Measurements from ENCODE around the gene VAMP7.
"Not testable (repeated sequence)": the region's sequence is repeated elsewhere in the genome, so short reads cannot be mapped to it uniquely, and the experiment has no call there.

VAMP7 gene, protein sequence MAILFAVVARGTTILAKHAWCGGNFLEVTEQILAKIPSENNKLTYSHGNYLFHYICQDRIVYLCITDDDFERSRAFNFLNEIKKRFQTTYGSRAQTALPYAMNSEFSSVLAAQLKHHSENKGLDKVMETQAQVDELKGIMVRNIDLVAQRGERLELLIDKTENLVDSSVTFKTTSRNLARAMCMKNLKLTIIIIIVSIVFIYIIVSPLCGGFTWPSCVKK

DNA sequence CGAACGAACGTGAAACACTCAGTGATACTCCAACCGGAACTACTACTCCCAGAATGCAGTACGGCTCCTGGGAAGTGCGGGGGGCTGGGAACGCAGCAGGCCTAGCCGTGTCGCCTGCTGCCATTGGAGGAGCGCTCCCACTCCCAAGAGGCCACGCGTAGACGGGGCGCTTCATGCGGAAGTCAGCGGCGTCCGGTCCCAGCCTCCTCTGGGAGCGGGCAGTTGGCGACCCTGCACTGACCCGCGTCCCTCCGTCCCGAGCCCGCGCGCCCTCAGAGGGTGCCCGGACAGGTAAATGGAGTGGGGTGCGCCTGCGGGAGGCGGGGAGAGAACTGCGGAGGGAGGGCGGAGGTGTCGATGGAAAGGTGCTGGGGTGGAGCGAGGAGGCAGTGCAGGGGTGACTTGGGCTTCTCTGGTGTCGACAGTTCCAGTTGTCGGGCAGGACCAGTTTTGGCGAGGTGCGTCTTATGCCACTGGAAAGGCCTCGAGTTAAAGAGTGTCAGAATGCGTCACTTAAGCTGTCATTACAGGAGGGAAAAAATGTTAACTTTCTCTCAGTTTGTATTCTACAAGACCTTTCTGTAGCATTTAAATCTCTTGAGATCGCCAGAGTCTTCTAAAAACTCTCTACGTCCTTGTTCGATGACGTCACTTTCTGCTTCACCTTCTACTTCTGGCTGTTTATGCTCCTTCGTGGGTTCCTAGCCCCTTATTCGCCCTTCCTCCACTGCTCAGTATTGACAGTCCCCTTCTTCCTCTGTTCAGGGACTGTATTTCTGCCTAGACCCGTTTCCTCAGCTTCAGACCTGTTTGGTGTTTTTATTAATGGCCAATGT, at the start of gene VAMP7:
Gene VAMP7, plus strand, starts transcription at position 188 of the 836 bp plus-strand sequence. CDS start 8,122 bp downstream, outside the sequence.
- H3K9me3 Mint-ChIP-seq, result no peaks in the 10 kb centered on the region
- peaks cover 24% of the 10 kb centered on the region for H3K4me1 Mint-ChIP-seq (ENCODE audit: low read depth)

DNA sequence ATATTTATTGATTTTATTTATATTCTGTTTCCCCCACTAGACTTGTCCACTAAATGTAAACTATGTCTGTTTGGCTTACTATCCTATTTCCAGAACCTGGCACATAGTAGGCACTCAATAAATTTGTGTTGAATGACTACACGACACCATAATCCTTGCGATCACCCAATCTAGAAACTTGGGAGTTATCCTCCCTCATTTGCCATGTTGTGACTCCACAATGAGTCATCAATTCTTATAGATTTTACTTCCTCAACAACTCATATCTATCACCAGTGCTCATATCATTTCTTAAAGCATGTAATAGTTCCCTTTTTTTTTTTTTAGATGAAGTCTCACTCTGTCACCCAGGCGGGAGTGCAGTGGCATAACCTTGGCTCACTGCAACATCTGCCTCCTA, 39.9 kb upstream of the VAMP7 start:
- Mint-ChIP-seq H3K4me1 (ENCODE audit: low read depth) (no peaks in the 10 kb centered on the region), H3K27me3 (peaks cover 27% of the 10 kb centered on the region), H3K9me3 (peaks cover 2% of the 10 kb centered on the region), H3K4me3 (no peak overlapping the region), H3K36me3 (ENCODE audit: low read depth) (no peaks in the 10 kb centered on the region), H3K27ac (no peak overlapping the region)
- DNase-seq, result no peak

More for the DNA sequence above, at the start of gene VAMP7:
- DNase-seq, result peak; percentile 82
- H3K36me3 Mint-ChIP-seq (ENCODE audit: low read depth), result peaks cover 10% of the 10 kb centered on the region
- H3K27ac Mint-ChIP-seq, result peak within 1 kb of the TSS; percentile 95
- H3K4me3 Mint-ChIP-seq, result peak within 1 kb of the TSS; percentile 90
- H3K27me3 Mint-ChIP-seq, result peaks cover 6% of the 10 kb centered on the region

DNA sequence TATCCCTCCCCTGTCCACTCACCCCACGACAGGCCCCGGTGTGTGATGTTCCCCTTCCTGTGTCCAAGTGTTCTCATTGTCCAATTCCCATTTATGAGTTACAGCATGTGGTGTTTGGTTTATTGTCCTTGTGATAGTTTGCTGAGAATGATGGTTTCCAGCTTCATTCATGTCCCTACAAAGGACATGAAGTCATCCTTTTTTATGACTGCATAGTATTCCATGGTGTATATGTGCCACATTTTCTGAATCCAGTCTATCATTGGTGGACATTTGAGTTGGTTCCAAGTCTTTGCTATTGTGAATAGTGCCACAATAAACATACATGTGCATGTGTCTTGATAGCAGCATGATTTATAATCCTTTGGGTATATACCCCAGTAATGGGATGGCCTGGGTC, 29.4 kb upstream of the VAMP7 start:
- not testable (repeated sequence) for H3K36me3 Mint-ChIP-seq (ENCODE audit: low read depth); H3K4me3 Mint-ChIP-seq; H3K9me3 Mint-ChIP-seq; H3K27ac Mint-ChIP-seq; DNase-seq; H3K4me1 Mint-ChIP-seq (ENCODE audit: low read depth)
- H3K27me3 Mint-ChIP-seq, result peaks cover 19% of the 10 kb centered on the region

DNA sequence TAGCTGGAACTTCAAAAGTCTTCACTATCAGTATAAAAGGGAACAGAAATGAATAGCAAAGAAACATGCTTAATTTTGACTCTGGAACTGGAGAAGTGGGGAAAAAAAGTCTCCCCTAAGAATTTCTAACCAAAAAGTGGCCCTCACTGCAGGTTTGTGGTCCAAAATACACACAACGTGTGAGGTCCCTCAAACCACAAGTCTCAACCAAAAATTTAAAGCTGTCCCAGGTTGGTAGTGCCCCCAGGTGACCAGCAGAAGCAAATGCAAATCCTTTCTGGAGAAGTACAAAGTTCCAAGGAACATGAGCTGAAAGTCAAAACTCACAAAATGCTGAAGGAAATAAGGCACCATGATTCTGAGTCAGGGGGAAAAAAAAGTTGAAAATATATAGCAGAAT, 23.6 kb upstream of the VAMP7 start:
- peaks cover 32% of the 10 kb centered on the region for H3K27me3 Mint-ChIP-seq
- no peaks in the 10 kb centered on the region for H3K4me1 Mint-ChIP-seq (ENCODE audit: low read depth)
- no peak for DNase-seq
- no peak overlapping the region for H3K27ac Mint-ChIP-seq
- H3K4me3 Mint-ChIP-seq, result no peak overlapping the region
- no peaks in the 10 kb centered on the region for H3K9me3 Mint-ChIP-seq
- H3K36me3 Mint-ChIP-seq (ENCODE audit: low read depth), result no peaks in the 10 kb centered on the region

DNA sequence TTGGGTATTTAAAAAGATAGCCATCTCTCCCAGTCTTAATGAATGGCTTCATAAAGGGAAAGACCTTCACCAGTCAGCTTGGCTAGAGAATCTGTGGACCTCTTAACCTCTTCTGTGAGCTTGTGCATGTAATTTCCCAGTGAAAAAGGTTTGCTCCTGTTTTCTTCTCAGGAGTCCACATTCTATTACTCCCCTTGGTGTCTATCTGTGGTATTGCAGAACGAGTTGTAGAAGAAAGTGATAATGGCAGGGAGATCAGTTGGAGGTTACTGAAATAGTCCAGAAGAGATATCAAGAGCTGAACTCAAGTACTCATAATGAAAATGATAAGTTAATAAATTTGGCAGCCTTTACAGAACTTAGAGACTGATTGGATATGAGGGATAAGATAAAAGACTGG, 16.5 kb upstream of the VAMP7 start:
- peaks cover under 1% of the 10 kb centered on the region for H3K4me1 Mint-ChIP-seq (ENCODE audit: low read depth)
- no peak for DNase-seq
- H3K27me3 Mint-ChIP-seq, result peaks cover 26% of the 10 kb centered on the region
- H3K9me3 Mint-ChIP-seq, result peaks cover 10% of the 10 kb centered on the region
- H3K27ac Mint-ChIP-seq, result no peak overlapping the region
- no peak overlapping the region for H3K4me3 Mint-ChIP-seq
- no peaks in the 10 kb centered on the region for H3K36me3 Mint-ChIP-seq (ENCODE audit: low read depth)

DNA sequence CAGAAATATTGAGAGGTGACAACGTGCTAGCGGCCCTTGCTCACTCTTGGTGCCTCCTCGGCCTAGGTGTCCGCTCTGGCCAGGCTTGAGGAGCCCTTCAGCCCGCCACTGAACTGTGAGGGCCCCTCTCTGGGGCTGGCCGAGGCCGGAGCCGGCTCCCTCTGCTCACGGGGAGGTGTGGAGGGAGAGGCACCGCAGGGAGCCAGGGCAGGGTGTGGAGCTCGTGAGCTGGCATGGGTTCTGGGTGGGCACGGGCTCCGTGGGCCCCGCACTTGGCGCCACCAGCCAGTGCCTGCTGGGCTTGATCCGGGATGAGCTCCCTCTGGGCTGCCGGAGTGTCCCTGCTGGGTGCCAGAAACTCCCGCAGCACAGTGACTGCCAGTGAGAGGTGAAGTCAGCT, 16.0 kb upstream of the VAMP7 start:
- no peak for DNase-seq
- Mint-ChIP-seq H3K27ac (no peak overlapping the region), H3K4me3 (no peak overlapping the region), H3K9me3 (peaks cover 10% of the 10 kb centered on the region), H3K4me1 (ENCODE audit: low read depth) (peaks cover 2% of the 10 kb centered on the region), H3K27me3 (peaks cover 31% of the 10 kb centered on the region), H3K36me3 (ENCODE audit: low read depth) (no peaks in the 10 kb centered on the region)

DNA sequence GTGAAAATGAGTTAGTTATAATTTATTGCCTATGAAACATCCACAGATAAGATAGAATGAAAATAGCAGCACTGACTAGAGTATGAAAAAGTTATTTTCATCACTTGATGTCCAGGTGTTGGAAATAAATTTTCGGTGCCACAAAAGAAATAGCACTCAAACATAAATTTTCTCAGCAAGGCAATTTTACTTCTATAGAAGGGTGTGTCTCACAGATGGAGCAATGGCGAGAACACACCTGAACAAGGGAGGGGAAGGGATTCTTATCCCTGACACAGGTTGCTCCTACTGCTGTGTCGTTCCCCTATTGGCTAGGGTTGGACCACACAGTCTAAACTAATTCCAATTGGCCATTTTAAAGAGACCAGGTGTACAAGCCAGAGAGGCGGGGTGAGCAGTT, 13.3 kb upstream of the VAMP7 start:
- no peak for DNase-seq
- Mint-ChIP-seq H3K27me3 (peaks cover 40% of the 10 kb centered on the region), H3K9me3 (peaks cover 10% of the 10 kb centered on the region), H3K36me3 (ENCODE audit: low read depth) (no peaks in the 10 kb centered on the region), H3K4me3 (no peak overlapping the region), H3K4me1 (ENCODE audit: low read depth) (peaks cover 2% of the 10 kb centered on the region), H3K27ac (no peak overlapping the region)

DNA sequence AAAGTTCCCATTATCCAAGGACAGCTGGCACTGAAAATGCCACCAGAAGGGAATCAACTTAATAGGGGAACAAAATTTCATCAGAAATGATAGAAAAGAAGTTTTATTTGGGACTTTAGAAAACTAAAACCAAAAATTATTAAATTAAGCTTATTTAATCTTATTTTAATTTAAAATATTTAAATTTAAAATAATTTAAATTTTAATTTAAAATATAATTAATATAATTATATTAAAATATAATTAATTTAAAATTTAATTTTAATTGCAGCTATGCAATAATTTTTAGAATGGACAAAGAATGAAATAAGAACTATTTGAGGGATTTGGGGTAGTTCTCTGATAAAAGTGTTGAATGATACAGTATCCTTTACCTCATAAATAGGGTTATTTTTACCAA, 10.2 kb upstream of the VAMP7 start:
- H3K27ac Mint-ChIP-seq, result no peak overlapping the region
- H3K4me1 Mint-ChIP-seq (ENCODE audit: low read depth), result peaks cover 3% of the 10 kb centered on the region
- H3K4me3 Mint-ChIP-seq, result no peak overlapping the region
- H3K9me3 Mint-ChIP-seq, result peaks cover 10% of the 10 kb centered on the region
- H3K27me3 Mint-ChIP-seq, result peaks cover 53% of the 10 kb centered on the region
- DNase-seq, result no peak
- no peaks in the 10 kb centered on the region for H3K36me3 Mint-ChIP-seq (ENCODE audit: low read depth)

DNA sequence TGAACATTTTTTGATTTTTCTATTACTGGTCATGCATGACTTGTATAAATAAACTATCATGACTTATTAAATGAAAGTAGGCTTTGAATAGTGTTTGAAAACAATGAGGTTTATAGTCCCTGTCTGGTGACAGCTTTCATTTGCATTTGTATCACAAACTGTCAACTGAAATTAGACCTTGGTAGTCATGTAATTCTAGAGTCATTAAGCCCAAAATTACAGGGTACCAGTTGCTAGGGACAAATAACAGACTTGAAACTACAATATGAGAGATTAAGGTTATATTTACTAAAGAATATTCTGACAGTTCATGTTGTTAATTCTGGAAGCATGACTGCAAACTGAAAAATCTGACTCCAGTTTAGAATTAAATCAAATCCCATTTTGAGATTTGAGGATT, 9.2 kb upstream of the VAMP7 start:
- Mint-ChIP-seq H3K36me3 (ENCODE audit: low read depth) (no peaks in the 10 kb centered on the region), H3K27me3 (peaks cover 53% of the 10 kb centered on the region), H3K9me3 (peaks cover 10% of the 10 kb centered on the region), H3K27ac (no peak overlapping the region), H3K4me1 (ENCODE audit: low read depth) (peaks cover 3% of the 10 kb centered on the region), H3K4me3 (no peak overlapping the region)
- DNase-seq, result no peak

DNA sequence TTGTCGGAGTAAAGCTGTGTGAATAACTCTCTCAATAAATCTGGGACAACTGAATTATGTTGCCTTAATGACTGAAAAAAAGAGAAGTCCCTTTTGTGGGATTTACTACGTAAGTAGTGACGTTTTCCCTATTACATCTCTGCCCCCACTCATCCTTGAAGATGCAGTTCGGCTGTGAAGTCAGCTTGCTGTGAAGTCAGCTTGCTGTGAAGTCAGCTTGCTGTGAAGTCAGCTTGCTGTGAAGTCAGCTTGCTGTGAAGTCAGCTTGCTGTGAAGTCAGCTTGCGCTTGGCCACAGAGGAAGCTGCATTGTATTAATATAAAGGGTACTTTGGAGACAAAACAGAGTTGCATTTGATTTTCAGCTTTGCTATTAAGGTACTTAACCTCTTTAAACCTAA, 8.0 kb upstream of the VAMP7 start:
- no peak for DNase-seq
- H3K4me3 Mint-ChIP-seq, result no peak overlapping the region
- H3K9me3 Mint-ChIP-seq, result peaks cover 5% of the 10 kb centered on the region
- no peak overlapping the region for H3K27ac Mint-ChIP-seq
- H3K27me3 Mint-ChIP-seq, result peaks cover 53% of the 10 kb centered on the region
- peaks cover 3% of the 10 kb centered on the region for H3K4me1 Mint-ChIP-seq (ENCODE audit: low read depth)
- H3K36me3 Mint-ChIP-seq (ENCODE audit: low read depth), result no peaks in the 10 kb centered on the region

DNA sequence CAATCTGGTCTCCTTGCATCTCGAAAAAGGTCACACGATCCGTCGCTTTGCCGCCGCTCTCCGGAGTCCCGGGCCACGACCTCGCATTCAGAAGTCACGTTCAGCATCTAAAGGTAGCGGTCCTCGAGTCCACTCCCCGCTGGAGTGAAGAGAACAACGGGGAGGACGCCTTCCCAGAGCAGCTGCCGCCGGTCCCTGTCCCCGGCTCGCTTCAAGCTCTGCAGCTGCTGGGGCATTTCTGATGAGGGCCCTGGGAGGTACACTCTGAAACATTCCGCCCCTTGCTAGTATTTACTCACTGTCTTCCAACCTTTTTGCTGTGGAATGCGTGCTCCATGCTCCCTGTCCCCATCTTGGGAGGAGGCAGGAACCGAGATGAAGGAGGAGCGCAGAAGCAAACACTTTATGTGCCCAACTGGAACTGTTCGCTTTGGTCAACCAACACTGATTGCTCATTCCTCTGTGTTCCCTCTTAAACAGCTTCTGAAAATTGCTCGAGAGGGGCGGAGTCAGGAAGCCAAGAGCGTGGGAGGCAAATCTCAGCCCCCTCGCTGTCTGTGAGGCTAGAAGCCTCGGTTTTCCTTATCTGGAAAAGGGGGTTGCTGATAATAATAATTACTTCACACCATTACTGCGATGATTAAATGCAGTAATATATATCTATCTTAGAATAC, 6.4 kb upstream of the VAMP7 start:
- peaks cover 47% of the 10 kb centered on the region for H3K27me3 Mint-ChIP-seq
- no peaks in the 10 kb centered on the region for H3K36me3 Mint-ChIP-seq (ENCODE audit: low read depth)
- no peak overlapping the region for H3K4me3 Mint-ChIP-seq
- no peak overlapping the region for H3K27ac Mint-ChIP-seq
- H3K9me3 Mint-ChIP-seq, result no peaks in the 10 kb centered on the region
- H3K4me1 Mint-ChIP-seq (ENCODE audit: low read depth), result peaks cover 2% of the 10 kb centered on the region
- no peak for DNase-seq

DNA sequence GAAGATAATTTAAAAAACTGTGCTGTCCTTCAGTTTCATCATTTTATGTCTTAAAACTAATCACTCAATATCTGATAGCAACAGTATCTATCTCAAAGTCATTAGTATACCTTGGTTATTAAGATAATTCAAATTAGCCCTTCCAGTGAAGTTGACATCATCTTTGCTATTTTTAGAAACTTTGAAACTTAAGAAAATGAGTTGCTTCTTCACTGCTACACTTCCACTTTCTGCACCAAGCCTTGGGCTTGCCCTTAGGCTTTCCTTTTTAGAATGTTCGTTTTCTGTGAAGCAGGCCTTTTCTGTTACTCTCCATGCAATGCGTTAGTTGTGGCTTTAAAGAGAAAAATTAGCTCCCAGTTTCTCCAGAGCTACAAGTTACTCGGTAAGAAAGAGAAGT, 4.4 kb upstream of the VAMP7 start:
- DNase-seq, result no peak
- peaks cover 4% of the 10 kb centered on the region for H3K4me1 Mint-ChIP-seq (ENCODE audit: low read depth)
- H3K36me3 Mint-ChIP-seq (ENCODE audit: low read depth), result peaks cover 5% of the 10 kb centered on the region
- peaks cover 36% of the 10 kb centered on the region for H3K27me3 Mint-ChIP-seq
- no peaks in the 10 kb centered on the region for H3K9me3 Mint-ChIP-seq
- H3K27ac Mint-ChIP-seq, result no peak overlapping the region
- no peak overlapping the region for H3K4me3 Mint-ChIP-seq

DNA sequence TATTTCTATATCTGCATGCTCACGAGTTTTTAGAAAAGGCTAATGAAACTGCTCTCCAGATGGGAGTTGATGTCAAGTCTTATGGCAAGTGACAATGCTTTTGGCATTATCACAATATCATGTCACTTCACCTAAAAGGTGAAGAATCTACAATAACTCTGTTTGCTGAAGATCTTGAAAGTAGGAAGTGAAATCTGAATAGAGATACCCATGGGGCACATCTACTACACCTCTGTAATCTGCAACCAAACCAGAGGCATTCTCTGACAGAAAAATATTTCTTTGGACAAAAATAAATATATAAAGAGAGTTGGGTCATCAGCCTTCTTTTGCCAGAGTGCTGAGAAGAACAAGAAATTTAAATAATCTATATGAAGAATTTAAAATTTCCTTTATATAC, 3.9 kb upstream of the VAMP7 start:
- Mint-ChIP-seq H3K4me3 (no peak overlapping the region), H3K36me3 (ENCODE audit: low read depth) (peaks cover 6% of the 10 kb centered on the region), H3K9me3 (no peaks in the 10 kb centered on the region), H3K4me1 (ENCODE audit: low read depth) (peaks cover 8% of the 10 kb centered on the region), H3K27me3 (peaks cover 35% of the 10 kb centered on the region), H3K27ac (no peak overlapping the region)
- no peak for DNase-seq

DNA sequence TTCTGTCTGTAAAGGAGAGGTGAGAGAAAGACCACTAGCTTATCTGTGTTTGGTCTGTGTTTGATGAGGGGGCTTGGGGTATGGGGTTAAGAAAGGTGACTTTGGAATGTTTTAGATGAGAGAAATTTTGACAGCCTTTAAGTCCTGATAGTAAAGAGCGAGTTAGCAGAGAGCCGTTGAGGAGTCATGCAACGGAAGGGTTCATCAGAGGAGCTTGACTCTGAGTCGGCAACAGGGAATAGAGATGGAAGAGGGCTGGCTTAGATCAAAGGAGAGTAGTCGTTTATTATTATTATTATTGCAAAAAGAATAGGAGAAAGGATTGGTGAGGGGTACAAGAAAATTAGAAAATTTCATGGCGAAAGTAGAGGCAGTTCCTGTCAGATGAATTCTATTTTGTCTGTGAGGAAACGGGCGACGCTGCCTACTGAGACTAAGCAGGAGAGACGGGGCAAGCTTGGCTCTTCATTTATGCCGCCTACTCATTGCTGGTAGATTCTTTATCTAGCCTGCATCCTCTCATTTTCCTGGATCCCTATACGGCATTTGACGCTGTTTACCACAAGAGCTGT, 473 bp upstream of the VAMP7 start:
- H3K27ac Mint-ChIP-seq, result peak overlapping the region; percentile 95
- H3K4me1 Mint-ChIP-seq (ENCODE audit: low read depth), result peaks cover 21% of the 10 kb centered on the region
- no peaks in the 10 kb centered on the region for H3K9me3 Mint-ChIP-seq
- DNase-seq, result no peak
- H3K4me3 Mint-ChIP-seq, result peak overlapping the region; percentile 90
- peaks cover 8% of the 10 kb centered on the region for H3K36me3 Mint-ChIP-seq (ENCODE audit: low read depth)
- H3K27me3 Mint-ChIP-seq, result peaks cover 7% of the 10 kb centered on the region

All from activated T-cell treated with anti-CD3 and anti-CD28 coated beads, Interleukin-2, amount 50 U/mL, for 24 hours (primary cell).